Heart right ventricle (tissue), 16 donors: Measurements from ENCODE around the gene KPNA6. TPM values are rescaled to one million over a fixed set of nuclear protein-coding genes. Genes with fewer than 3 reads are reported as not detected.
A peak's percentile ranks its signal among the peaks of the same experiment; 100 is the strongest.

ENCODE experiments used
- ATAC-seq, 8 donors: fragments of 200-7000 bp; cut with Tn5 transposase; one replicate each; pipeline ENCODE4 v1.9.1; 2020; ENCODE audit warnings: mild to moderate bottlenecking in 8 of 8, moderate library complexity in 8 of 8, moderate number of reproducible peaks in 1 of 8
- DNase-seq, 2 donors: peaks; one replicate each; pipeline ENCODE4 v3.0.0-alpha.2; 2020
- H3K27ac ChIP-seq, 10 donors: fragments of 200-600 bp; sonication (generic) in 2 of 10; one replicate each; pipeline versions ENCODE4 v1.5.0 to v1.8.0; 2020 to 2022; ENCODE audit warnings: mild to moderate bottlenecking in 3 of 10
- H3K27me3 ChIP-seq, 7 donors: fragments of 200-600 bp; one replicate each; pipeline ENCODE4 v1.8.0; 2021 to 2022; ENCODE audit warnings: mild to moderate bottlenecking in 2 of 7
- H3K36me3 ChIP-seq, 9 donors: fragments of 200-600 bp; sonication (generic) in 1 of 9; one replicate each; pipeline versions ENCODE4 v1.5.0 to v1.8.0; 2020 to 2022; ENCODE audit warnings: mild to moderate bottlenecking in 2 of 9
- H3K4me1 ChIP-seq, 9 donors: fragments of 200-600 bp; sonication (generic) in 1 of 9; one replicate each; pipeline versions ENCODE4 v1.5.0 to v1.8.0; 2020 to 2022; ENCODE audit warnings: mild to moderate bottlenecking in 4 of 9
- H3K4me3 ChIP-seq, 10 donors: fragments of 200-600 bp; sonication (generic) in 2 of 10; one replicate each; pipeline versions ENCODE4 v1.5.0 to v1.8.0; 2020 to 2022; ENCODE audit warnings: mild to moderate bottlenecking in 7 of 10, moderate library complexity in 2 of 10
- H3K9me3 ChIP-seq, 11 donors: fragments of 200-600 bp in 10 of 11; sonication (generic) in 2 of 11; one replicate each; pipeline versions ENCODE4 v1.5.0 to v1.8.0; 2013 to 2022; ENCODE audit warnings: mild to moderate bottlenecking in 2 of 11, control low read depth in 1 of 11, moderate library complexity in 1 of 11
- CTCF ChIP-seq, 9 donors: fragments of 200-600 bp; sonication (generic) in 2 of 9; IDR thresholded peaks; one replicate each; pipeline versions ENCODE4 v1.5.0 to v1.8.0; 2021 to 2022; ENCODE audit warnings: antibody characterized with exemption in 9 of 9, mild to moderate bottlenecking in 5 of 9, moderate library complexity in 1 of 9
- WGBS, 2 donors: extraction: QIAGEN DNeasy Blood & Tissue Kit; methylation state at CpG; one replicate each; pipeline ENCODE4 v1.1.7; 2013; ENCODE audit warnings: inconsistent platforms in 1 of 2; 5-methylcytosine and 5-hydroxymethylcytosine counted together
- intact Hi-C, 10 donors: fragments of 100-400 bp; cut with DNase I; formaldehyde crosslinking; loops; one replicate each; pipeline versions ENCODE4 v1.11.1 to v1.14.2; 2022
- polyA plus RNA-seq, 2 donors: library from polyadenylated mRNA; stranded (reverse); fragments of 200-250 nt; gene quantifications; one replicate each; pipeline ENCODE4 v1.2.3, GENCODE V29; 2013
- total RNA-seq, 10 donors: library from RNA; stranded (reverse); fragmentation: NEBNext Ultra II Directional in 3 of 10; extraction: Animal tissue kit (Norgen Biotek cat#: 25700) in 3 of 10; gene quantifications; one replicate each; pipeline versions ENCODE4 v1.2.1 to v1.2.4, GENCODE V29; 2021 to 2023
- donor health status: Arrhythmogenic right ventricular cardiomyopathy.
- donor health status: ischemic (EF 13 %, LVEDD 7.1; RV severe dilation, severe dysfunction).
- donor health status: healthy with polysubstance abuse.
- donor health status: DM: no; HTN: yes; CAD: no.
- donor health status: DM: no; HTN: no; CAD: no.
- donor health status: ischemic (EF 25% LVEDD 6.9; RV normal size, moderate dysfunction).
- donor health status: ischemic (EF 25% LVEDD 5.7; RV mildly dilated, moderate dysfunction).
- donor health status: healthy.
- donor health status: DM: yes; HTN: yes; CAD: no.
- donor health status: Ischemic cardiomyopathy.
- donor health status: ischemic (EF 35%, LVEDD 5.7; RV mildly dilated, moderate dysfunction).
- donor health status: nonischemic (EF 11% LVEDD 7.7; RV severe dilation, severe dysfunction).
- donor health status: DM: yes; HTN: yes; CAD: no.
- donor health status: PGD.
- donor health status: ischemic (EF 29% LVEDD 5.4; RV normal size, mild dysfunction).
- donor health status: nonischemic (EF 23%, LVEDD 6.1; RV moderate dilation, normal function).

KPNA6 gene
- total and polyA plus RNA-seq, 12 donors = 10.2 to 92.5 (median 81.7) TPM

GRCh38 chr1:32180186-32181060 is 72.6 kb downstream of the KPNA6 start:
- Histone ChIP-seq H3K27me3 (no peaks in the 10 kb centered on the region), H3K9me3 (no peaks in the 10 kb centered on the region), H3K4me1 (peaks cover 3 to 61% (median 39%) of the 10 kb centered on the region in 9 donors), H3K36me3 (peaks cover 0 to 51% (median 16%) of the 10 kb centered on the region in 9 donors), H3K27ac (peak overlapping the region; percentile 59 to 98 (median 96)), H3K4me3 (peak overlapping the region; percentile 42 to 80 (median 75))
- intact Hi-C loops = loop anchor here in 1 of 10 donors (2.0 kb wide), 1 partner anchor 34 kb away; no protein-coding TSS in a partner anchor
- ATAC-seq (peak; percentile 28 to 58 (median 44)), DNase-seq (peak; percentile 44 to 63)
- TF ChIP-seq CTCF (IDR thresholded peaks at IDR 0.05) = no peak
- WGBS, 2 donors = 6 to 7% methylated on average over 36 of the region's 36 CpGs

DNA sequence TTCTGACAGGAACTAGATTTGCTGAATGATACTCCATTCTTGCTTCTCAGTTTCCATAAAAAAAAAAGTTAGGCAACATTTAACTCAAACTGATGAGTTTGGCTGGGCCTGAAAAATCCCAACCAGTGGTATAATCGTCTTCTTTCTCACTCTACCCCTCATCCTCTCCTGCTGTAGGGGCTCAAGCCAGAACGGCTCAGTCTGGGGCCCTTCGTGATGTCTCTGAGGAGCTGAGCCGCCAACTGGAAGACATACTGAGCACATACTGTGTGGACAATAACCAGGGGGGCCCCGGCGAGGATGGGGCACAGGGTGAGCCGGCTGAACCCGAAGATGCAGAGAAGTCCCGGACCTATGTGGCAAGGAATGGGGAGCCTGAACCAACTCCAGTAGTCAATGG is 73.2 kb downstream of the KPNA6 start:
- H3K4me1 ChIP-seq = peaks cover 3 to 66% (median 43%) of the 10 kb centered on the region in 9 donors
- H3K4me3 ChIP-seq = peak overlapping the region in 8 of 10 donors; percentile 63 to 80 (median 75)
- H3K27me3 ChIP-seq = no peaks in the 10 kb centered on the region
- intact Hi-C loops = loop anchor here in 1 of 10 donors (2.0 kb wide), 1 partner anchor 34 kb away; no protein-coding TSS in a partner anchor
- no peak for TF ChIP-seq CTCF (IDR thresholded peaks at IDR 0.05)
- ATAC-seq (no peak), DNase-seq (no peak)
- H3K27ac ChIP-seq = peak overlapping the region in 7 of 10 donors; percentile 90 to 98 (median 96)
- H3K36me3 ChIP-seq = peaks cover 0 to 57% (median 17%) of the 10 kb centered on the region in 9 donors
- 75 to 76% methylated on average over 9 of the region's 9 CpGs for WGBS, 2 donors
- no peaks in the 10 kb centered on the region for H3K9me3 ChIP-seq

GRCh38 chr1:32181563-32181962 is 73.7 kb downstream of the KPNA6 start:
- DNase-seq (no peak), ATAC-seq (no peak)
- Histone ChIP-seq H3K4me1 (peaks cover 3 to 71% (median 45%) of the 10 kb centered on the region in 9 donors), H3K4me3 (peak overlapping the region in 7 of 10 donors; percentile 63 to 80 (median 73)), H3K27me3 (no peaks in the 10 kb centered on the region), H3K9me3 (no peaks in the 10 kb centered on the region), H3K27ac (peak overlapping the region in 3 of 10 donors; percentile 95 to 97 (median 96)), H3K36me3 (peaks cover 0 to 59% (median 22%) of the 10 kb centered on the region in 9 donors)
- intact Hi-C loops = loop anchor here in 1 of 10 donors (2.0 kb wide), 1 partner anchor 35 kb away; no protein-coding TSS in a partner anchor
- 84 to 85% methylated on average over 5 of the region's 5 CpGs for WGBS, 2 donors
- no peak for TF ChIP-seq CTCF (IDR thresholded peaks at IDR 0.05)

- WGBS, 2 donors = 88 to 89% methylated on average over 6 of the region's 6 CpGs
- DNase-seq (no peak), ATAC-seq (no peak)
- H3K27ac ChIP-seq = peak overlapping the region in 2 of 10 donors; percentile 95 to 97
- peaks cover 3 to 73% (median 45%) of the 10 kb centered on the region in 9 donors for H3K4me1 ChIP-seq
- intact Hi-C loops = no loop called here
- no peaks in the 10 kb centered on the region for H3K9me3 ChIP-seq
- H3K4me3 ChIP-seq = peak overlapping the region in 3 of 10 donors; percentile 68 to 77 (median 73)
- H3K36me3 ChIP-seq = peaks cover 0 to 62% (median 27%) of the 10 kb centered on the region in 9 donors
- no peaks in the 10 kb centered on the region for H3K27me3 ChIP-seq
- TF ChIP-seq CTCF (IDR thresholded peaks at IDR 0.05) = no peak
Measured at GRCh38 chr1:32182060-32182459, 74.2 kb downstream of the KPNA6 start.
